Tracheal epithelial cell (primary cell): ENCODE measurements around the gene CBY2. TPM values are rescaled to one million over a fixed set of nuclear protein-coding genes. Genes with fewer than 3 reads are reported as not detected.

Experiments
- total RNA-seq: library from RNA; depleted of rRNA; stranded (reverse); fragments of >200 nt; gene quantifications from 2 replicates; pipeline ENCODE4 v1.2.1, GENCODE V29; 2014

Gene CBY2
- not detected in 2 replicates for total RNA-seq

GRCh38 chr13:45702088-45702487 lies at the start of gene CBY2:
Gene CBY2 (plus strand): TSS chr13:45702320. CDS start chr13:45702391, 71 bp downstream.

Other genes starting within 250 kb of the CBY2 start
- gene COG3, start 237.4 kb upstream of the CBY2 start, total RNA-seq: 39.8 and 42.2 TPM in 2 replicates
- not detected in 2 replicates for gene ERICH6B, start 86.6 kb upstream of the CBY2 start, total RNA-seq
- gene SIAH3, start 149.4 kb downstream of the CBY2 start, total RNA-seq: under 0.01 TPM in 1 of 2 replicates, not detected in the other